ENCODE data around the gene TBC1D22B. TPM values are rescaled to one million over a fixed set of nuclear protein-coding genes. Genes with fewer than 3 reads are reported as not detected.

Gene TBC1D22B
- total and polyA plus RNA-seq, 9 of the 15 experiments (the other 6 are each of a cell fraction or from before 2014, with no cell fraction given): 4.8 to 24.2 (median 13.5) TPM

DNA sequence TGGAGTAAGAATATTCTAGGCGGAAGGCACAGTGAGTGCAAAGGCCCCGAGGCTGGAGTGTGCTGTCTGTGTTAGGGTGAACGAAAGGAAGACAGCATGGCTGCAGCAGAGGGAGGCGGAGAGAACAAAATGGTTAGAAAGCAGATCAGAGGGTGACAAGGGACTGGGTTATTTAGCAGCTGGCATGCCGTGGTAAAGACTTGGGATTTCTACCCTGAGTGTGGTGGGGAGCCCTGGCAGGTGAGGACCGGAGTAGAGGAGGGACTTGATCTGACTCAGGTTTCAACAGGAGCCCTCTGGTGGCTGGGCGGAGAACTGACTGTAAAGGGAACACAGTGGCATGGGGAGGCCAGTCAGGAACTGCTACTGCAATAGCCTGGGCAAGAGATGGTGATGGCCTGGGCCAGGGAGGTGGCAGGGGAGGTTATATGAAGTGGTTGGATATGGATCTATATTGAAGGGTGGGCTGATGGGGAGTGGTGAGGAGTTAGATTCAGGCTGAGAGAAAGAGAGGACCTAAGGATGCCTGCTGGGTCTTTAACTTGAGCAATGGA is 49.6 kb upstream of the TBC1D22B start (continued):
- TF ChIP-seq HNRNPLL (IDR thresholded peaks at IDR 0.05; ENCODE audit: low read depth, low read length, poor library complexity, severe bottlenecking) (no peak), VEZF1 (CRISPR knock-in tag; IDR thresholded peaks at IDR 0.05) (peak; percentile 46), SUPT5H (IDR thresholded peaks at IDR 0.05) (no peak), EP400 (IDR thresholded peaks at IDR 0.05) (peak; percentile 46; the same call in 1 of the 2 replicates), MTA3 (IDR thresholded peaks at IDR 0.05; ENCODE audit: borderline replicate concordance) (peak; percentile 69; the same call in 1 of the 2 replicates), CBX8 (IDR thresholded peaks at IDR 0.05; ENCODE audit: borderline replicate concordance, extremely low read depth, low read depth, low read length, poor library complexity, severe bottlenecking) (no peak), OTX1 (CRISPR knock-in tag; IDR thresholded peaks at IDR 0.05) (peak; percentile 69; the same call in 1 of the 2 replicates), HDAC8 (tag; IDR thresholded peaks at IDR 0.05) (peak; percentile 46; the same call in 1 of the 2 replicates), TCF15 (CRISPR knock-in tag; IDR thresholded peaks at IDR 0.05) (peak; percentile 41; the same call in 1 of the 2 replicates), MED1 (CRISPR knock-in tag; IDR thresholded peaks at IDR 0.05; ENCODE audit: borderline replicate concordance) (no peak), MYNN (IDR thresholded peaks at IDR 0.05) (peak; percentile 77), MYNN (CRISPR knock-in tag; IDR thresholded peaks at IDR 0.05) (no peak), TBL1XR1 (IDR thresholded peaks at IDR 0.05; ENCODE audit: low read length in 2 of 2) (peak in 1 of 2 experiments; percentile 42; a peak in 1 of 4 replicates), NR4A1 (CRISPR knock-in tag; IDR thresholded peaks at IDR 0.05) (peak; percentile 88), NR4A1 (tag; IDR thresholded peaks at IDR 0.05) (peak; percentile 93), ELF4 (CRISPR knock-in tag; IDR thresholded peaks at IDR 0.05) (0 out of 2 replicates have a peak, but pooled peaks have one; percentile 22), PHTF2 (CRISPR knock-in tag; IDR thresholded peaks at IDR 0.05) (peak; percentile 84), ELF2 (CRISPR knock-in tag; IDR thresholded peaks at IDR 0.05) (no peak), MLX (CRISPR knock-in tag; conservative IDR thresholded peaks at IDR 0.05) (no peak; a peak in 1 of 4 replicates), GATAD2B (IDR thresholded peaks at IDR 0.05; ENCODE audit: borderline replicate concordance) (no peak), MTA1 (IDR thresholded peaks at IDR 0.05; ENCODE audit: borderline replicate concordance) (peak; percentile 82), ZNF212 (CRISPR knock-in tag; IDR thresholded peaks at IDR 0.05) (no peak), DPF2 (IDR thresholded peaks at IDR 0.05) (peak; percentile 58; the same call in 1 of the 2 replicates), CBFB (CRISPR knock-in tag; IDR thresholded peaks at IDR 0.05) (0 out of 2 replicates have a peak, but pooled peaks have one; percentile 67), ZNF143 (CRISPR knock-in tag; IDR thresholded peaks at IDR 0.05) (no peak), RAD21 (CRISPR knock-in tag; conservative IDR thresholded peaks at IDR 0.05 in 1 of 2, IDR thresholded peaks at IDR 0.05 in 1 of 2) (peak; percentile 95 to 98)
- TF ChIP-seq, protein P1, sequence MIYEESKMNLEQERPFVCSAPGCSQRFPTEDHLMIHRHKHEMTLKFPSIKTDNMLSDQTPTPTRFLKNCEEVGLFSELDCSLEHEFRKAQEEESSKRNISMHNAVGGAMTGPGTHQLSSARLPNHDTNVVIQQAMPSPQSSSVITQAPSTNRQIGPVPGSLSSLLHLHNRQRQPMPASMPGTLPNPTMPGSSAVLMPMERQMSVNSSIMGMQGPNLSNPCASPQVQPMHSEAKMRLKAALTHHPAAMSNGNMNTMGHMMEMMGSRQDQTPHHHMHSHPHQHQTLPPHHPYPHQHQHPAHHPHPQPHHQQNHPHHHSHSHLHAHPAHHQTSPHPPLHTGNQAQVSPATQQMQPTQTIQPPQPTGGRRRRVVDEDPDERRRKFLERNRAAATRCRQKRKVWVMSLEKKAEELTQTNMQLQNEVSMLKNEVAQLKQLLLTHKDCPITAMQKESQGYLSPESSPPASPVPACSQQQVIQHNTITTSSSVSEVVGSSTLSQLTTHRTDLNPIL (CRISPR knock-in tag; IDR thresholded peaks at IDR 0.05): 0 out of 2 replicates have a peak, but pooled peaks have one; percentile 44
